Measurements from ENCODE around the gene CASP10.

The CASP10 gene

DNA sequence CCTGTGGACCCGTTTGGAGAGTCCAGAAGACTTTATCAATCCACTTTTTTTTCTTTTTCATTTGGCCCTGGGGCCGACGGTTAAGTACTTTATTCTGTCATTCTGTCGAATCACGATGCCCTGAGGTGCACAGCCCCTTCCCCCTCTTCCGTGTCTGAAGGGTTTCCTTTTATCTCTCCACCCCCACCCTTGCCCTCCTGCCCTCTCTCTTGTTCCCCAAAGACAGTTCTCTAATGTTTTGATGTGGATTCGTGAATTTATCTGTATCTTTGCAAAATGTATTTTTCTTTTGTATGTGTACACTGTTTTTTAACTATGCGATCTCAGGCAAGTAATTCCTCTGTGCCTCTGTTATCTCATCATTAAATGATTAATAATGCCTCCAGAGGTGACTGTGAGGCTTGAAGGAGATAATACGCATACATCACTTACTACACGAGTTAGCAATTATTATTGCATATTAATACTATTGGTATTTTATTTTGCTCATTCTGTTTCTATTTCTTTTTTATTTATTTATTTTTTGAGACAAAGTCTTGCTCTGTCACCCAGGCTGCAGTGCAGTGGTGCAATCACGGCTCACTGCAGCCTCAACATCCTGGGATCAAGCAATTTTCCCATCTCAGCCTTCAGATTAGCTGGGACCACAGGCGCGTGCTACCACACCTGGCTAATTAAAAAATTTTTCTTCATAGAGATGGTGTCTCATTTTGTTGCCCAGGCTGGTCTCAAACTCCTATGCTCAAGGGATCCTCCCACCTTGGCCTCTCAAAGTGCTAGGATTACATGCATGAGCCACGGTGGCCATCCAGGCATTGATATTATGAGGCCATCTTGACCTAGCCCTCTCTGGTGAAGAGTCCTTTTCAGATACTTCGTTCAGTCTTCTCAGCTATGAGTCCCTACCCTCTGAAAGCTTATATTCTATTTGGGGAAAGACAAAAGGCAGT lies 76.0 kb downstream of the CASP10 start:
- Histone ChIP-seq H3K9me3 (ENCODE audit: control insufficient read depth, insufficient read depth, low read length) (no peaks in the 10 kb centered on the region), H3K9ac (ENCODE audit: low read depth, low read length) (peak overlapping the region; percentile 53), H3K4me1 (ENCODE audit: insufficient read depth, low read length) (peaks cover 24% of the 10 kb centered on the region), H3K36me3 (ENCODE audit: insufficient read depth, low read length) (no peaks in the 10 kb centered on the region; the same call in 1 of the 2 replicates)

GRCh38 chr2:201260302-201260800 lies 77.4 kb downstream of the CASP10 start, which contains the start of gene CASP8:
TSS of gene CASP8 (plus strand) at chr2:201260536. CDS start at chr2:201266487, 5,951 bp downstream.
- Histone ChIP-seq H3K9ac (ENCODE audit: low read depth, low read length) (no peak within 1 kb of the TSS), H3K9me3 (ENCODE audit: control insufficient read depth, insufficient read depth, low read length) (no peaks in the 10 kb centered on the region), H3K4me1 (ENCODE audit: insufficient read depth, low read length) (peaks cover 15% of the 10 kb centered on the region), H3K36me3 (ENCODE audit: insufficient read depth, low read length) (no peaks in the 10 kb centered on the region; the same call in 1 of the 2 replicates)

DNA sequence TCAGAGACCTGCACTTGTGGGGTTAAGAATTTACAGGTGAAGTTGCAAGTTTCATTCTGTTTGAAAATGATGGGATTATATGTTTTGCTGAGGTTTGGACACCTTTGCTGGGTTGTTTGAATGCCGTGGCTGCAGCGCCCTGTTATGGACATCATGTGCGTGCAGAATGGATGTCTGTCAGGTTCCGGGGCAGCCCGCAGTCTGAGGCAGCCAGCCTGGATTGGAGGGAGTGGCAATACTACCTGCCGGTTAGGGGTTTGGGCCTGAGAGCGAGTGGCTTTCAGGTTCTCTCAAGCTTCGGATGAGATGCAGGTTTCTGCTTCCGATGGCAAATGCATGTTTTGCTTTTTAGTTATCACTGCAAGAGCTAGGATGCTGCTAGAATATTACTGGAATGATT lies 78.5 kb downstream of the CASP10 start:
- Histone ChIP-seq H3K9ac (ENCODE audit: low read depth, low read length) (no peak overlapping the region), H3K36me3 (ENCODE audit: insufficient read depth, low read length) (no peaks in the 10 kb centered on the region; the same call in 1 of the 2 replicates), H3K9me3 (ENCODE audit: control insufficient read depth, insufficient read depth, low read length) (no peaks in the 10 kb centered on the region), H3K4me1 (ENCODE audit: insufficient read depth, low read length) (peaks cover 15% of the 10 kb centered on the region)

DNA sequence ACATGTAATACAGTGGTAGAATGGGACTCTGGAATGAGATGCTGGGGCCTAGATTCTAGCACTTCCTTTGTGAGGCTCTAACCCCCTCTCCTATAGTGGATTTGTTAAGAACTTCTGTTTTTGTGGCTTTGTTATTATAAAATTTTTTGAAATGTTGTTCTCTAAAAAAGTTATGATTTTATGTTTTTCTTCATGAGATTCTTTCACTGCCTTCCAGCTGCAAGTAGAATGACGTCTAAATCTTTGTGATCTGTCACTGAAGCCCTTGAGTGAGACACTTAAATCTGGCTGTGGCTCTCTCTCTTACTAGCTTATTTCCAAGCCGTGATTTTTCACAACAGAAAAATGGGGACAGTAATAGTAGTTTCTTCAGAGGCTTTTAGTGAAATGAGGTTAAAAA lies 79.0 kb downstream of the CASP10 start:
- H3K9me3 ChIP-seq (ENCODE audit: control insufficient read depth, insufficient read depth, low read length) = no peaks in the 10 kb centered on the region
- H3K9ac ChIP-seq (ENCODE audit: low read depth, low read length) = no peak overlapping the region
- no peaks in the 10 kb centered on the region; the same call in 1 of the 2 replicates for H3K36me3 ChIP-seq (ENCODE audit: insufficient read depth, low read length)
- H3K4me1 ChIP-seq (ENCODE audit: insufficient read depth, low read length) = peaks cover 15% of the 10 kb centered on the region

GRCh38 chr2:201262718-201263117 lies 79.8 kb downstream of the CASP10 start:
- no peaks in the 10 kb centered on the region; the same call in 1 of the 2 replicates for H3K36me3 ChIP-seq (ENCODE audit: insufficient read depth, low read length)
- H3K9ac ChIP-seq (ENCODE audit: low read depth, low read length) = no peak overlapping the region
- H3K4me1 ChIP-seq (ENCODE audit: insufficient read depth, low read length) = peaks cover 15% of the 10 kb centered on the region
- no peaks in the 10 kb centered on the region for H3K9me3 ChIP-seq (ENCODE audit: control insufficient read depth, insufficient read depth, low read length)

GRCh38 chr2:201263779-201264178 lies 80.8 kb downstream of the CASP10 start:
- H3K9ac ChIP-seq (ENCODE audit: low read depth, low read length) = no peak overlapping the region
- peaks cover 14% of the 10 kb centered on the region for H3K4me1 ChIP-seq (ENCODE audit: insufficient read depth, low read length)
- H3K9me3 ChIP-seq (ENCODE audit: control insufficient read depth, insufficient read depth, low read length) = no peaks in the 10 kb centered on the region
- no peaks in the 10 kb centered on the region; the same call in 1 of the 2 replicates for H3K36me3 ChIP-seq (ENCODE audit: insufficient read depth, low read length)

DNA sequence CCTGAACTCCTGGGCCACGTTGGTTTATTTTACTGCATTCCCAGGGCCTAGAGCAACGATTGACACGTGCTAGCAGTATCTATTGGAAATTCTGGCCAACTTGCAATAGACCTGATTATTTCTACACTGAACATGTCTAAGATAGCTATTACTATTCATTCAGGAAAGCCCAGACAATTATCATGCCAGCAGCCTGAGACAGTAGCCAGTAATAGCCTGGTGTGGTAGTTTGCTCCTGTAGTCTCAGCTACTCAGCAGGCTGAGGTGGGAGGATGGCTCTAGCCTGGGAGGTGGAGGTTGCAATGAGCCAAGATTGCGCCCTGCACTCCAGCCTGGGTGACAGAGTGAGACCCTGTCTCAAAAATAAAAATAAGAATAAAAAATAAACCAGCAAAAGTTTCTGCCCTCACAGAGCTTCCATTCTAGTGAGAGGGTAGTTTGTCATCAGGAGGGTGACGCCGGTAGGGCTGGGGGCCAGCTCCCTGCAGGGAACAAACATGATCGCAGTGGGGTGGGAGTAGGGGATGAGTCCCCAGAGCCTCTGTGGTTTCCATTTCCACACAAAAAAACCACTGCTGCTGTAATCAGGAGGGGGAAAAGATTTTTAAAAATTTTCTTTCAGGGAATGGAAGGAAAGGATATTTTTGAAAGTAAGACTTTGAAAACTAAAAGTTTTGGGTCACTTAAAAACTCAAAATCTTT lies 81.7 kb downstream of the CASP10 start:
- Histone ChIP-seq H3K4me1 (ENCODE audit: insufficient read depth, low read length) (peaks cover 12% of the 10 kb centered on the region), H3K9ac (ENCODE audit: low read depth, low read length) (no peak overlapping the region), H3K36me3 (ENCODE audit: insufficient read depth, low read length) (no peaks in the 10 kb centered on the region; the same call in 1 of the 2 replicates)

DNA sequence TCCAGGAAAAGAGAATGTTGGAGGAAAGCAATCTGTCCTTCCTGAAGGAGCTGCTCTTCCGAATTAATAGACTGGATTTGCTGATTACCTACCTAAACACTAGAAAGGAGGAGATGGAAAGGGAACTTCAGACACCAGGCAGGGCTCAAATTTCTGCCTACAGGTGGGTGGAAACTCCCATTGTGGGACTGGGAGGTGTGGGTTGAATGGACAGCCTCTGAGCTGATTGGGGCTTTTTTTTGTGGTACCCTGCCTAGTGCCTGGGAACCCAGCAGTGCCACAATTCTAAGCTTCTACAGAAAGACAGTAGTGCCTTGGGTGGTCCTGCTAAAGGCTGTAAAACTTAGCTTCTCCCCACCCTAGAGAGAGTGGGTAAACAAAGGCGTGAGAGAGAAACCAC lies 83.7 kb downstream of the CASP10 start:
- Histone ChIP-seq H3K4me1 (ENCODE audit: insufficient read depth, low read length) (peaks cover 3% of the 10 kb centered on the region; the same call in 1 of the 2 replicates), H3K9ac (ENCODE audit: low read depth, low read length) (no peak overlapping the region), H3K36me3 (ENCODE audit: insufficient read depth, low read length) (no peaks in the 10 kb centered on the region), H3K9me3 (ENCODE audit: control insufficient read depth, insufficient read depth, low read length) (no peaks in the 10 kb centered on the region)

More for the DNA sequence above, 81.7 kb downstream of the CASP10 start:
- H3K9me3 ChIP-seq (ENCODE audit: control insufficient read depth, insufficient read depth, low read length) = no peaks in the 10 kb centered on the region

DNA sequence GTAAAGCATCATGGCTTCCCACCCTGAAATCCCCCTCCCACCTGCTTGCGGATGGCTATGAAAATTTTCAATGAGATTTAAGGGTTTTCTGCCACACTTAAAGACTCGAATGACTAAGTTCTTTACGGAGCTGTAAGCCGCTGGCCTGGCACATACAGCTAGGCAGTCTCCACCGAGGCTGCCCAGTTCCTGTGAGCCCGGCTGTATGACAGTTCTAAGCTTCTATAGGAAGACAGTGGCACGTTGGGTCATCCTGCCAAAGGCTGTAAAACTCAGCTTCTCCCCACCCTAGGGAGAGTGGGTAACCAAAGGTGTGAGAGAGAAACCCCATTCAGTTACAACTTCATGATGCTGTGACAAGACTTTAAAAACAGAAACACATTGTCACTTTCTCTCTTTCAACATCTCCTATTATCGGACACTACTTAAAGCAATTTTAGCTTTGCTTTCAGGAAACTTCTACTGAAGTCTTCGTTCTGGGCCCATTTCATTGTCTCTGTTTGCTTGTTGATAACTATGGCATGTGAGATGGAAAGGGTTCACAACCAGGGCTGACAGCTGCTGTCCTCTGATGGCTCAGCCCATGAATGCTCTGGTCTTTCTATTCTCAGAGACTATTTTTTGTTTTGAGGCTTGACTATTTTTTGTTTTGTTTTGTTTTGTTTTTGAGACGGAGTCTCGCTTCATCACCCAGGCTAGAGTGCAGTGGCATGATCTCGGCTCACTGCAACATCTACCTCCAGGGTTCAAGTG lies 84.5 kb downstream of the CASP10 start:
- H3K9me3 ChIP-seq (ENCODE audit: control insufficient read depth, insufficient read depth, low read length) = no peaks in the 10 kb centered on the region
- 0 out of 2 replicates have a peak, but pooled peaks cover 3% of the 10 kb centered on the region for H3K4me1 ChIP-seq (ENCODE audit: insufficient read depth, low read length)
- no peak overlapping the region for H3K9ac ChIP-seq (ENCODE audit: low read depth, low read length)
- H3K36me3 ChIP-seq (ENCODE audit: insufficient read depth, low read length) = no peaks in the 10 kb centered on the region; the same call in 1 of the 2 replicates

DNA sequence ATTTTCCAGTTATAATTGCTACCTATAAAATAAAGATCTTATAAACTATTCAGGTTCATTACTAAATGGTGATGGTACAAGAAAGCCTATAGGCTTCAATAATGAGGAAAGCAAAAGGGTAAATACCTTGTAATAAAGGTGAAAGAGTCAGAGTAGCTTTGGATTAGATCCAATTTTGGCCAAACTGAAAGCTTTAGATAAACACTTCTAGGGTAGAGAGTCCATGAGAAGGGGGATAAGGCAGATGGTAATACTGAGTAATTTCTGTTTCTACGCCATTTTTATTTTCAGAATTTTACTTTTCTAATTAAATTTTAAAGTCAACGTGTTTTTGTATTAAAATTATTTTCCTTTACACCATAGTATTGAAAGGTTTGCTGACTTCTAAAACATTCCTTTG lies 86.8 kb downstream of the CASP10 start:
- no peaks in the 10 kb centered on the region; the same call in 1 of the 2 replicates for H3K36me3 ChIP-seq (ENCODE audit: insufficient read depth, low read length)
- H3K9ac ChIP-seq (ENCODE audit: low read depth, low read length) = no peak overlapping the region
- no peaks in the 10 kb centered on the region for H3K9me3 ChIP-seq (ENCODE audit: control insufficient read depth, insufficient read depth, low read length)
- H3K4me1 ChIP-seq (ENCODE audit: insufficient read depth, low read length) = no peaks in the 10 kb centered on the region

GRCh38 chr2:201270293-201271001 lies 87.5 kb downstream of the CASP10 start:
- Histone ChIP-seq H3K4me1 (ENCODE audit: insufficient read depth, low read length) (no peaks in the 10 kb centered on the region), H3K9me3 (ENCODE audit: control insufficient read depth, insufficient read depth, low read length) (no peaks in the 10 kb centered on the region), H3K9ac (ENCODE audit: low read depth, low read length) (no peak overlapping the region), H3K36me3 (ENCODE audit: insufficient read depth, low read length) (no peaks in the 10 kb centered on the region; the same call in 1 of the 2 replicates)

DNA sequence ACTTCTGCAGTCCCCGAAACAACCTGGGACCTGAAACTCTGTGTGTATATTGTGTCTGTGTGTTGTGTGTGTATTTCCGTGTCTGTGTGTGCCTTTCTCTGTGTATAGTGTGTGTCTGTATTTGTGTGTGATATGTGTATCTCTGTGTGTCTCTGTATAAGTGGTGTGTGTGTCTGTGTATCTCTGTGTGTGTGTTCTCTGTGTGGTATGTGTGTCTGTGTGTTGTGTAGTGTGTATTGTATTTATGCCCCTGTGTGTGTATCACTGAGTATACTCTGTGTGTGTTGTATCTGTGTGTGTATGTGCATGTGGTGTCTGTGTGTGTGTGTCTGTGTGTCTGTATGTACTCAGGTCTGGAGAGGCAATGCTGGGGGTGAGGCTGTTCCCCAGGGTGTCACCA lies 89.0 kb downstream of the CASP10 start:
- no peaks in the 10 kb centered on the region for H3K4me1 ChIP-seq (ENCODE audit: insufficient read depth, low read length)
- H3K9ac ChIP-seq (ENCODE audit: low read depth, low read length) = no peak overlapping the region
- no peaks in the 10 kb centered on the region; the same call in 1 of the 2 replicates for H3K36me3 ChIP-seq (ENCODE audit: insufficient read depth, low read length)
- H3K9me3 ChIP-seq (ENCODE audit: control insufficient read depth, insufficient read depth, low read length) = no peaks in the 10 kb centered on the region

GRCh38 chr2:201273330-201273983 lies 90.5 kb downstream of the CASP10 start:
- Histone ChIP-seq H3K9ac (ENCODE audit: low read depth, low read length) (no peak overlapping the region), H3K4me1 (ENCODE audit: insufficient read depth, low read length) (no peaks in the 10 kb centered on the region), H3K36me3 (ENCODE audit: insufficient read depth, low read length) (no peaks in the 10 kb centered on the region; the same call in 1 of the 2 replicates), H3K9me3 (ENCODE audit: control insufficient read depth, insufficient read depth, low read length) (no peaks in the 10 kb centered on the region)

Measured in ES-I3 (cell line).